Measurements from ENCODE around the gene SBF2.
"Not testable (repeated sequence)": the region's sequence is repeated elsewhere in the genome, so short reads cannot be mapped to it uniquely, and the experiment has no call there.

SBF2 gene

GRCh38 chr11:10247011-10247410 is 47.0 kb downstream of the SBF2 start:
- no peak overlapping the region for H3K27ac ChIP-seq
- H3K36me3 ChIP-seq = no peaks in the 10 kb centered on the region
- no peak for TF ChIP-seq CTCF (IDR thresholded peaks at IDR 0.05; ENCODE audit: low read depth, low read length)
- no peak overlapping the region for H3K4me3 ChIP-seq (ENCODE audit: low read depth, low read length)
- no peaks in the 10 kb centered on the region for H3K9me3 ChIP-seq (ENCODE audit: severe bottlenecking)
- H3K27me3 ChIP-seq (ENCODE audit: insufficient read depth, low read depth, severe bottlenecking) = no peaks in the 10 kb centered on the region
- no peak for DNase-seq

- no peak overlapping the region for H3K27ac ChIP-seq
- no peaks in the 10 kb centered on the region for H3K36me3 ChIP-seq
- TF ChIP-seq CTCF (IDR thresholded peaks at IDR 0.05; ENCODE audit: low read depth, low read length) = no peak
- no peak overlapping the region for H3K4me3 ChIP-seq (ENCODE audit: low read depth, low read length)
- no peaks in the 10 kb centered on the region for H3K9me3 ChIP-seq (ENCODE audit: severe bottlenecking)
- no peaks in the 10 kb centered on the region for H3K27me3 ChIP-seq (ENCODE audit: insufficient read depth, low read depth, severe bottlenecking)
- no peak for DNase-seq
These were observed 50.0 kb downstream of the SBF2 start for GRCh38 chr11:10243896-10244575.

GRCh38 chr11:10236840-10237239 is 57.2 kb downstream of the SBF2 start:
- Histone ChIP-seq H3K36me3 (no peaks in the 10 kb centered on the region), H3K4me3 (ENCODE audit: low read depth, low read length) (no peak overlapping the region), H3K27ac (no peak overlapping the region), H3K9me3 (ENCODE audit: severe bottlenecking) (no peaks in the 10 kb centered on the region), H3K27me3 (ENCODE audit: insufficient read depth, low read depth, severe bottlenecking) (no peaks in the 10 kb centered on the region)
- no peak for DNase-seq
- TF ChIP-seq CTCF (IDR thresholded peaks at IDR 0.05; ENCODE audit: low read depth, low read length) = no peak

- Histone ChIP-seq H3K27ac (no peak overlapping the region), H3K4me3 (ENCODE audit: low read depth, low read length) (no peak overlapping the region), H3K27me3 (ENCODE audit: insufficient read depth, low read depth, severe bottlenecking) (no peaks in the 10 kb centered on the region), H3K9me3 (ENCODE audit: severe bottlenecking) (no peaks in the 10 kb centered on the region), H3K36me3 (no peaks in the 10 kb centered on the region)
- DNase-seq = no peak
- no peak for TF ChIP-seq CTCF (IDR thresholded peaks at IDR 0.05; ENCODE audit: low read depth, low read length)
These were observed 60.4 kb downstream of the SBF2 start for GRCh38 chr11:10233581-10233980.

GRCh38 chr11:10232756-10233155 is 61.3 kb downstream of the SBF2 start:
- Histone ChIP-seq H3K36me3 (no peaks in the 10 kb centered on the region), H3K9me3 (ENCODE audit: severe bottlenecking) (no peaks in the 10 kb centered on the region), H3K27ac (no peak overlapping the region), H3K27me3 (ENCODE audit: insufficient read depth, low read depth, severe bottlenecking) (no peaks in the 10 kb centered on the region), H3K4me3 (ENCODE audit: low read depth, low read length) (no peak overlapping the region)
- TF ChIP-seq CTCF (IDR thresholded peaks at IDR 0.05; ENCODE audit: low read depth, low read length) = no peak
- no peak for DNase-seq

- H3K9me3 ChIP-seq (ENCODE audit: severe bottlenecking); DNase-seq; H3K36me3 ChIP-seq; H3K4me3 ChIP-seq (ENCODE audit: low read depth, low read length); H3K27ac ChIP-seq; H3K27me3 ChIP-seq (ENCODE audit: insufficient read depth, low read depth, severe bottlenecking): not testable (repeated sequence)
These were observed 62.2 kb downstream of the SBF2 start for GRCh38 chr11:10231803-10232202.

Data from WERI-Rb-1 (cell line).